ENCODE data around the gene IGF2BP3.

IGF2BP3 gene

DNA sequence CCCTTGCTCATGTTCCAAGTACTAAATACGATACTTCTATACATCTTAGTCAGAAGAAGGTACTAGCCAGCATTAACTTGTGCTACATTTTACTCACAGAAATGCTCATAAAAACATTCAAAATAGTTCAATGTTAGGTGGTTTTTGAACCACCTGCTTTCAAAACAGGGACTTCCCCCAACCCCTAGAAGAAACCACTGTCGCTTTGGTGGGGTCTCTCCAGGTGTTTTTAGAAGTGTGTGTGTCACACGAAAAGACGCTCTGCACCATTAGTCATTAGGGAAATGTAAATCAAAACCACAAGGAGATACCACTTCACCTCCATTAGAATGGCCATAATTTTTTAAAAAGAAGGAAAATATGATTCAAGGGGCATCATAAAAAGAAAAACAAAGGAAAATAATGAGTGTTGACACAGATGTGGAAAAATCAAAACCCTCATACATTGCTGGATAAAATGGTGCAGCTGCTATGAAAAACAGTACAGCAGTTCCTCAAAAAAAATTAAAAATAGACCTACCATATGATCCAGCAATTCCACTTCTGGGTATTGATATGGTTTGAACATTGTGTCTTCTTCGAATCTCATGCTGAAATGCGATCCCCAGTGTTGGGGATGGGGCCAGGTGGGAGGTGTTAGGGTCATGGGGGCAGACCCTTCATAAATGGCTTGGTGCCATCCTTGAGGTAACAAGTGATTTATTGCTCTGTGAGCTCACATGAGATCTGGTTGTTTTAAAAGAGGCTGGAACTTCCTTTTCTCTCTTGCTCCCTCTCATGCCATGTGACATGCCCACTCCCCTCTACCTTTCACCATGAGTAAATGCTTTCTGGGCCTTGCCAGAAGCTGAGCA is 96.9 kb downstream of the IGF2BP3 start:
- DNase-seq, result peak; percentile 16

- no peak for DNase-seq
Observed at GRCh38 chr7:23372611-23373010, 97.7 kb downstream of the IGF2BP3 start.

DNA sequence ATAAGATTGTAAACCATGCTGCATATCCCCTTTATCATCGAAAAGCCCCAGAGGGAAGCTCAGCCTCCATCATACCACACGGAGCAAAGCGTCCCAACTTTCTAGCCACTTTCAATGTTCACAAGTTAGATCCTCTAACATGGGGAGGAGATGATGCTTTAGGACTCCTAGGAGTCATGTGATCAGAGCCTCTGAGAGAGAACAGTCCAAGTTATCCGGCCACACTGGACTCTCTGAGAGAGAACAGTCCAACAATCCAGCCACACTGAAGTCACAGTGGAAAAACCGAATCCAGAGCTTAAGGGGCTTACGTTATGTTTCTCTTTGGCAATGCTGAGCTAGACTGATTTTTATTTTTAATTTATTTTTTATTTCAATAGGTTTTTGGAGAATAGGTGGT is 98.6 kb downstream of the IGF2BP3 start:
- no peak for DNase-seq

DNA sequence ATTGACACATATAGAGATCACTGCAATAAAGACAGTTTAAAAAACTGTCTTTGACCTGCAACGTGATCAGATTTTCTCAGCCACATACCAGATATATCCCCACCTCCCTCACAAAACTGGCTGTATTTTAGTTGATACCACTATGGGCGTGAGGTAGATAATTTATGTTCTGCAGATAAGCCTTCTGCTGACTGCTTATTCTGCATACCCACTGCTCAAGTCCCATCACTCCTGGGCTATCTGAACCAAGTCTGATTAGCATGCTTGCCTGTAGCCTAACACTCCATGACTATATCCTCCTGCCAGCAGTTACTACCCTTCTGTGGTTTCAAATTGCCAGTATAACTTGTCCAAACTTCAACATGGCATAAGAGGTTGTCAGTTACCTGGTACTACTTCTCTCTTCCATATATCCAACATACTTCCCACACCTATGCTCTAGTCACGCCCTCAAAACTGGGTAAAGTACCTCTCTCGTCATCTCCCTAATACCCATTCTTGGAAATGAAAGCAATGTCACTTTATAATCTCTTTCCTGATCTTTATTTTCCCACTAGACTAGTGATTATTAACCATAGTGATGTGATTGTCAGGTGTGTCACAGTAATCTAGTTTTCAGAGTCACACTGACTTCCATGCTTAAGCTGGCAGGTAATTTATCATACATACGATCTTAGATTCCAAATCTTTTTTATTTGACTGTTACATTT is 100.4 kb downstream of the IGF2BP3 start:
- DNase-seq, result no peak

GRCh38 chr7:23369100-23369499 is 101.2 kb downstream of the IGF2BP3 start:
- DNase-seq, result no peak

- no peak for DNase-seq
Observed at GRCh38 chr7:23358152-23358674, 112.1 kb downstream of the IGF2BP3 start.

DNA sequence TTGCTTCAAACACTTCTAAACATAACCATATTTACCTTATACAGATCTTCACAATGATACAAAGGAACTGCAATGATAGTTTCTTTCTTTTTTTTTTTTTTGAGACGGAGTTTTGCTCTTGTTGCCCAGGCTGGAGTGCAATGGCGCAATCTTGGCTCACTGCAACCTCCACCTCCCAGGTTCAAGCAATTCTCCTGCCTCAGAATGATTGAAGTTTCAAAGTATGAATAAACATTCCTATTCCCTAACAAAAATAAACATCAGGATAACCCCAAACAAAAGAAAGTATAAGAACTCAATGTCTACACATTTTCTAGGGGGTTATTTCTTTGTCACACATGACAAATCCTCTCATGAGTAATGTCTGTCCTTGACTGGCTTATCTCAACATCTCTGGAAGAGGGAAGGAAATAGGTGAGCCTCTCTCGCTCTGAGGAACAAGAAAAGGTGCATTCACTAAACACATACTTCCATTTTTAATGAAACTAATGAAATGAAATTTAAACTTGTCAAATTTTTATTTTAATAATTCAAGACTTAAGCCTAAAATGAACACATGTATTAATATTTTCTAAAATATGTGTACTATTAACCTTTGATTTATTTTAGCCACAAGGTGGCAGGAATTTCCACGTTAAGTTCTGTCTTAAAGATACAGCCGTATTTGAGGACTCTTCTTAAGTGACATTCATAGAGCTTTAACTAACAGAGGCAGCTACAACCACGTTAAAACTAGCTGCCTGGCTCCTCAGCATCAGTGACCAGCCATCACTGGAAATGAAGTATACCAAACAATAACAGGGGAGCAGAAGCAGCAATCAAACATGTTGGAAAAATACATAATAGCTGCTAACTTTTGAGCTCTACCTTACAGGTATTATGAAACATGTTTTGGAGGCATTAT is 112.8 kb downstream of the IGF2BP3 start:
- DNase-seq, result no peak

- no peak for DNase-seq
Observed at GRCh38 chr7:23356726-23357125, 113.6 kb downstream of the IGF2BP3 start.

DNA sequence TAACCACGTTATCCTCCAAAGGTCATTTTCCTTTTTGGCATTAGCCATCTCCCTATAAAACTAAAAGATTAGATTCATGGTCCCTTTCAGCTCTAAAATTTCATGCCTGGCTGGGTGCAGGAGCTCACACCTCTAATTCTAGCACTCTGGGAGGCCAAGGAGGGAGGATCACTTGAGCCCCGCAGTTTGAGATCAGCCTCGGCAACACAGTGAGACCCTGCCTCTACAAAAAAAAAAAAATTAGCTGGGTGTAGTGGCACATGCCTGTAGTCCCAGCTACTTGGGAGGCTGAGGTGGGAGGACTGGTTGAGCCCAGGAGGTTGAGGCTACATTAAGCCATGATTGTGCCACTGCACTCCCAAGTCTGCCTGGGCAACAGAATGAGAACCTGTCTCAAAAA is 114.1 kb downstream of the IGF2BP3 start:
- DNase-seq, result no peak

- DNase-seq, result no peak
Observed at GRCh38 chr7:23353172-23353571, 117.1 kb downstream of the IGF2BP3 start.

DNA sequence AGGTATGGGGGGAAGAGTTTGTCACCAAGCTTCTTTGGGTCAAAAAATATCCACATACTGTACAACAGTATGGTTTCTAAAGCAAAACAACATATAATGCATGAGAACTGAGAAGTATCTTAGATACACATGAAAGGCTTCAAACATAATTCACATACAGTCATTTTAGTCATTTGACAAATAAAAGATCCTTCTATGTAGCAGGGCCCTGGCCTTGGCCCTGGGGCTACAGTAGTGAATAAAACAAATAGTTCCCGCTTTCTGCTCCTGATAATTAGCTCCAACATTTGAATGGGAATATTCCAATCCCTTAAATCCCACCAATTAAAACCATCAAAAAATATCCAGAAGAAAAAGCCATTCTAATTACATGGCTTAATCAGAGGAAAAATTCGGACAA is 119.8 kb downstream of the IGF2BP3 start:
- DNase-seq, result no peak

GRCh38 chr7:23349484-23350157 is 120.7 kb downstream of the IGF2BP3 start:
- DNase-seq, result peak; percentile 87

GRCh38 chr7:23347682-23348180 is 122.6 kb downstream of the IGF2BP3 start:
- peak; percentile 82 for DNase-seq

DNA sequence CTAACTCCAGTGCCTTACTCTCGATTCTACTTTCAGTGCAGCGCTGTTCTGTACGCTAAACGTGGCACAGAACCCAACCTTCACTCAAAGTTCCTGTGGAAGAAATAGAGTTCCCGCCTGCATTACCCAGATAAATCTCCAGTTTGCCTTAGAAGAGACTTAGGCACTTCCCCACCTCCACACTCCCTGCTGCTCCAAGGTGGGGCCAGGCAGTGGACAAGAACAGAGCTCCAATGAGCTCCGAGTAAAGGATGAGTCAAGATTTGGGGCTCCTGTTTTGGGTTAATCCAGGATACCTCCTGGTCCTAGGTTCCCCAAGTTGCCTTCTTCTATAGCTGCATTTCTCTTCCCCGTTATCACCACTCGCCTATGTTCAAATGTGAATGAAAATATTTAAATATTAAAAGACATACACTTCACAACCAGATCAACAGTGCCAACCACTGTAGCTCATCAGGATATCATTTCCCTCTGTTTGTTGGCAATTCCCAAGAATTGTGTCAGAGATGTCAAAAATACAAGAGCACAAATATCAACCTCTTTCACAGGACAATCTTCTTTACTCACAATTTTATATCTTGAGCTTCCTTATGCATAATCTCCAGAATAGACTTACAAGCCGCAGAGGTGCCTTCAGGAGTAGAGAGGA is 123.1 kb downstream of the IGF2BP3 start:
- DNase-seq, result no peak

DNA sequence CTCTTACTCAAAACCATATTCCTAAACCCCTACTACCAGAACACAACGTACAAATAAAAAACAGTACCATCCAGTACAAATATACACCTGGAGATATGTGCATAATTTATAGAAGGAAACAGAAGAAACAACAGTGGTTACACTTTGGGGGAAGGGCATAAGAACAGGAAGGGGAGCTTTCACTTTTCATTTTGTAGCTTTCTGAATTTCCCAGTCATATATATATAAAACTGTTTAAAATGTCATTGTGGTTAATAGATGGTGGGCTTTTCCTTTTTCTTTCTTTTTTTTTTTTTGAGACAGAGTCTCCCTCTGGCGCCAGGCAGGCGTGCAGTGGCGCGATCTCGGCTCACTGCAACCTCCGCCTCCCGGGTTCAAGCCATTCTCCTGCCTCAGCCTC is 124.0 kb downstream of the IGF2BP3 start:
- no peak for DNase-seq

DNA sequence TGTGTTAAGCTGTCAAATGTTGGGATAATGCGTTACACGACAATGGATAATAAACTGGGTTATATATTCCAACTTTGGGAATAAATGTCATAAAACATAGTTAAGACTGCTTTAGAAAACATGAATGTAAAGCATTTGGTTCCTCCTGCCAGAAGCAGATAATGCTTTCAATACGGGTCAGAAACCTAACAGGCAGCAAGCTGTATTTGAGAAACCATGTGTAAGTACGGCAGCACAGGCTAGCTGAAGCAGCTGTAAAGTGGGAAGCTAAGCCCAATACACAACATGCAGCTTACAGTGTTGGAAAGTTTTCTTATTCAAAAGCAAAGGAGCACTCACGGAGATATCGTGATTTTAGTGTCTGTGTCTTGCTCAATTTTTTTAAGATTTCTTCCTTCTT is 124.7 kb downstream of the IGF2BP3 start:
- no peak for DNase-seq

- peak; percentile 15 for DNase-seq
Observed at GRCh38 chr7:23343806-23344475, 126.3 kb downstream of the IGF2BP3 start.

DNA sequence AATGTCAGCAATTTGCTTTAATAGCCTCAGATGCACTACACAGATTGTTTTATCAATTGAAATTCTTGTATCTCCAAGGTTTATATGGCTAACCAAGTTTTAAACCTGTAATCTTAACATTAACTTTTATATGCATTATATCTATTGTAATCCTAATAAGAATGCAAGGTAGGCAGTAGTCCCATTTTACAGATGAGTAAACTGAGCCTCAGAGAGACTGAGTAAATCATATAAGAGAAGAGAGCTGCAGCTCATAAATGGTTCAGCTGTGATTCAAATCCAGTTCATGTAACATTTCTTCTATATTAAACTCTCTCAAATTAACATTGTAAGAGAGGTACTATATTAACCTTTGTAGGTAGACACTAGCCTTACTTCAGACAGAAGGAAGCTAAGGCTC is 127.2 kb downstream of the IGF2BP3 start:
- no peak for DNase-seq

DNA sequence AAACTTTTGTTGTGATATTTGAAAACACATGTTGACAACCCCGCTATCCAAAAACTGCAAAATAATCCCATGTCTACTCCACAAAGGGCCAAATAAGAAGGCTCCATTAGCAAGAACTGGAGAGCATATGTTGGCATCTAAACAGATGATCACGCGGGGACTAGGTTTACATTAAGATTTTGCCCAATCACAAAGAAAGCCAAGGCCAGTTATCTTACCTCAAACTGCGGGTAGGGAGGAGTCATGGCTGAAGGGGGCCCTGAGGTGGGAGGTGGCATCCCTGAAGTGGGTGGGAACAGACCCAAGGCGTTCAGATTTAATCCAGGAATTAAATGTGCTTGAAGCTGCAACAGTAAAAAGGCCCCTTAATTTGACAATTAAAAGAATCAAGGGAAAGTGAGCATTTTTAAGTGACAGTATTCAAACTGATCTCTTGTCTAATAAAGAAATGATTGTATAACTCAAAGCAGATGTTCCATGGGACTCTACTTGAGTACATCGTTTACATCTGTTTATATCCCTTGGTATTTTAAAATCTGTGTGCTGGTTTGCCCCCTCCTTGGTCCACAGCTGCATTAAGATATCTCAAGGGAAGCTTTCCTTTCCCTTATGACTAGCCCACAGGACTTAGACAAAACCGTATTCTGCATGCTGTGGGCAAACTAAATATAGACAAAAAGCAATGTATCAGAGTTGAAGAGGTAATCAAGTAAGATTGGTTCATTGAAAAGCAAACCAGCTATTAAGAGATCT is 128.3 kb downstream of the IGF2BP3 start:
- peak; percentile 21 for DNase-seq

GRCh38 chr7:23338863-23339262 is 131.4 kb downstream of the IGF2BP3 start:
- DNase-seq, result no peak

All from fibroblast of skin of abdomen (primary cell).